Aorta (tissue), 5 donors: ENCODE data around the gene MYCBP. TPM values are rescaled to one million over a fixed set of nuclear protein-coding genes. Genes with fewer than 3 reads are reported as not detected.

Experiments used
- ATAC-seq: fragments of 200-7000 bp; cut with Tn5 transposase; one replicate; pipeline ENCODE4 v1.9.1; 2022; ENCODE audit warnings: moderate library complexity; ENCODE audit not compliant: low FRiP score
- DNase-seq, 2 donors: peaks; one replicate each; pipeline ENCODE4 v3.0.0-alpha.2; 2020
- H3K27ac ChIP-seq, 2 donors: one replicate each; pipeline ENCODE4 v1.5.1; 2013; ENCODE audit warnings: low read length in 2 of 2, mild to moderate bottlenecking in 2 of 2, moderate library complexity in 2 of 2, control low read depth in 1 of 2, inconsistent platforms in 1 of 2, low read depth in 1 of 2
- H3K27me3 ChIP-seq, 2 donors: one replicate each; pipeline ENCODE4 v1.6.1; 2013; ENCODE audit warnings: control low read depth in 1 of 2, low read length in 1 of 2, mild to moderate bottlenecking in 1 of 2, moderate library complexity in 1 of 2; ENCODE audit not compliant: insufficient read depth in 2 of 2, control insufficient read depth in 1 of 2
- H3K36me3 ChIP-seq, 2 donors: one replicate each; pipeline ENCODE4 v1.6.1; 2013; ENCODE audit warnings: control low read depth in 1 of 2, low read length in 1 of 2, mild to moderate bottlenecking in 1 of 2; ENCODE audit not compliant: insufficient read depth in 2 of 2, control insufficient read depth in 1 of 2
- H3K4me1 ChIP-seq, 2 donors: one replicate each; pipeline ENCODE4 v1.6.1; 2013; ENCODE audit warnings: low read length in 2 of 2, control low read depth in 1 of 2, mild to moderate bottlenecking in 1 of 2, moderate library complexity in 1 of 2; ENCODE audit not compliant: insufficient read depth in 2 of 2, control insufficient read depth in 1 of 2
- H3K4me3 ChIP-seq, 2 donors: one replicate each; pipeline ENCODE4 v1.5.1; 2013; ENCODE audit warnings: low read length in 2 of 2, control low read depth in 1 of 2, mild to moderate bottlenecking in 1 of 2
- H3K9me3 ChIP-seq: one replicate; pipeline ENCODE4 v1.6.1; 2013; ENCODE audit warnings: mild to moderate bottlenecking, low read length; ENCODE audit not compliant: control insufficient read depth
- WGBS, 2 donors: extraction: QIAGEN DNeasy Blood & Tissue Kit; methylation state at CpG; one replicate each; pipeline ENCODE4 v1.1.7; 2013; 5-methylcytosine and 5-hydroxymethylcytosine counted together
- intact Hi-C, 2 donors: fragments of 100-400 bp; cut with DNase I; formaldehyde crosslinking; loops; one replicate each; pipeline versions ENCODE4 v1.14.2 to v1.15.0; 2022
- polyA plus RNA-seq, 2 donors: library from polyadenylated mRNA; stranded (reverse); fragments of 200-250 nt; gene quantifications; one replicate each; pipeline ENCODE4 v1.2.3, GENCODE V29; 2013
- total RNA-seq, 2 donors: library from RNA; stranded (reverse); fragmentation: NEBNext Ultra II Directional; extraction: Animal tissue kit (Norgen Biotek cat#: 25700); gene quantifications; one replicate each; pipeline ENCODE4 v1.2.1, GENCODE V29; 2021
- donor health status: healthy with polysubstance abuse.
- donor health status: Bipolar disorder and iron deficiency.
- donor health status: DM: no; HTN: no; CAD: no.
- donor health status: DM: no; HTN: no; CAD: no.
- donor health status: DM: yes; HTN: yes; CAD: no.

The MYCBP gene
- total and polyA plus RNA-seq, 4 donors, result 11.6 to 13.6 (median 11.8) TPM

GRCh38 chr1:38814444-38814983, 58.6 kb downstream of the MYCBP start:
- H3K9me3 ChIP-seq, result peaks cover 5% of the 10 kb centered on the region
- no peak overlapping the region for H3K4me3 ChIP-seq
- WGBS, 2 donors, result 45 to 51% methylated on average over 7 of the region's 7 CpGs
- DNase-seq, result no peak
- no peaks in the 10 kb centered on the region for H3K27me3 ChIP-seq
- H3K4me1 ChIP-seq, result no peaks in the 10 kb centered on the region
- no peak overlapping the region for H3K27ac ChIP-seq
- ATAC-seq, result no peak
- intact Hi-C loops, result loop anchor here (10.0 kb wide), 1 partner anchor 210 kb away; no protein-coding TSS in a partner anchor
- no peaks in the 10 kb centered on the region for H3K36me3 ChIP-seq

- H3K9me3 ChIP-seq, result peaks cover 5% of the 10 kb centered on the region
- H3K36me3 ChIP-seq, result no peaks in the 10 kb centered on the region
- DNase-seq, result no peak
- intact Hi-C loops, result loop anchor here (10.0 kb wide), 1 partner anchor 208 kb away; no protein-coding TSS in a partner anchor
- H3K27me3 ChIP-seq, result no peaks in the 10 kb centered on the region
- no peak overlapping the region for H3K4me3 ChIP-seq
- no peaks in the 10 kb centered on the region for H3K4me1 ChIP-seq
- WGBS, 2 donors, result 62 to 64% methylated on average over 5 of the region's 5 CpGs
- H3K27ac ChIP-seq, result no peak overlapping the region
- no peak for ATAC-seq
Measured at GRCh38 chr1:38812981-38813380, 60.2 kb downstream of the MYCBP start.

Other genes starting within 250 kb of the MYCBP start
- 10 to 100 TPM; 23.0 to 28.4 TPM for gene RRAGC, start 13.6 kb downstream of the MYCBP start, total RNA-seq
- gene RRAGC, start 13.6 kb downstream of the MYCBP start, polyA plus RNA-seq, result 10 to 100 TPM; 21.6 to 23.5 TPM
- gene GJA9, start 8.2 kb upstream of the MYCBP start, total RNA-seq, result not detected
- gene GJA9, start 8.2 kb upstream of the MYCBP start, polyA plus RNA-seq, result not detected
- gene RHBDL2, start 68.5 kb upstream of the MYCBP start, total RNA-seq, result under 1 TPM in 1 of 2 donors, not detected in 1; 0.57 TPM
- gene RHBDL2, start 68.5 kb upstream of the MYCBP start, polyA plus RNA-seq, result not detected
- 10 to 100 TPM; 36.7 to 43.7 TPM for gene AKIRIN1, start 117.9 kb upstream of the MYCBP start, total RNA-seq
- gene AKIRIN1, start 117.9 kb upstream of the MYCBP start, polyA plus RNA-seq, result 10 to 100 TPM; 22.0 to 40.8 TPM
- 100 to 1,000 TPM; 114 to 134 TPM for gene NDUFS5, start 153.0 kb upstream of the MYCBP start, total RNA-seq
- 100 to 1,000 TPM; 511 to 574 TPM for gene NDUFS5, start 153.0 kb upstream of the MYCBP start, polyA plus RNA-seq